Cardiac muscle cell (in vitro differentiated cells and primary cell): ENCODE data around the gene CCSER1. TPM values are rescaled to one million over a fixed set of nuclear protein-coding genes. Genes with fewer than 3 reads are reported as not detected.

ENCODE experiments used
- DNase-seq, 2 donors: peaks; one replicate each; pipeline versions ENCODE4 v3.0.0 to v3.0.0-alpha.2; 2010 to 2017; ENCODE audit warnings: low read depth in 1 of 2, low spot score in 1 of 2
- H3K27ac ChIP-seq: fragments of 200-600 bp; sonication (generic); 2 replicates; pipeline ENCODE4 v1.5.1; 2016
- H3K27me3 ChIP-seq: fragments of 200-600 bp; sonication (generic); 2 replicates; pipeline ENCODE4 v1.6.0; 2016; ENCODE audit warnings: control low read depth
- H3K36me3 ChIP-seq: fragments of 200-600 bp; sonication (generic); 2 replicates; pipeline ENCODE4 v1.5.1; 2016; ENCODE audit warnings: control low read depth
- H3K4me1 ChIP-seq: fragments of 200-600 bp; sonication (generic); 2 replicates; pipeline ENCODE4 v1.8.1; 2017; ENCODE audit warnings: low read depth, mild to moderate bottlenecking, mixed run types
- H3K4me3 ChIP-seq: fragments of 200-600 bp; sonication (generic); 2 replicates; pipeline ENCODE4 v1.5.1; 2016; ENCODE audit warnings: mild to moderate bottlenecking
- H3K9me3 ChIP-seq: fragments of 200-600 bp; sonication (generic); 2 replicates; pipeline ENCODE4 v1.5.1; 2017; ENCODE audit warnings: low read depth, mild to moderate bottlenecking, control low read depth
- polyA plus RNA-seq: library from polyadenylated mRNA; unstranded; fragments of >200 nt; fragmentation: Nextera tagmentation; extraction: Ambion mirVana; gene quantifications from 2 replicates; pipeline ENCODE4 v1.2.1, GENCODE V29; 2016
- total RNA-seq: library from RNA; depleted of rRNA; stranded (reverse); fragments of >200 nt; gene quantifications from 2 replicates; pipeline ENCODE4 v1.2.3, GENCODE V29; 2016
- TF ChIP-seq, protein P1 (sequence below): IDR thresholded peaks from 2 replicates; pipeline ENCODE4 v1.5.1; 2012; ENCODE audit warnings: low read depth, mild to moderate bottlenecking, low read length

CCSER1 gene
- total and polyA plus RNA-seq, 2 experiments from 2014 or later = 0.77 to 3.6 TPM

DNA sequence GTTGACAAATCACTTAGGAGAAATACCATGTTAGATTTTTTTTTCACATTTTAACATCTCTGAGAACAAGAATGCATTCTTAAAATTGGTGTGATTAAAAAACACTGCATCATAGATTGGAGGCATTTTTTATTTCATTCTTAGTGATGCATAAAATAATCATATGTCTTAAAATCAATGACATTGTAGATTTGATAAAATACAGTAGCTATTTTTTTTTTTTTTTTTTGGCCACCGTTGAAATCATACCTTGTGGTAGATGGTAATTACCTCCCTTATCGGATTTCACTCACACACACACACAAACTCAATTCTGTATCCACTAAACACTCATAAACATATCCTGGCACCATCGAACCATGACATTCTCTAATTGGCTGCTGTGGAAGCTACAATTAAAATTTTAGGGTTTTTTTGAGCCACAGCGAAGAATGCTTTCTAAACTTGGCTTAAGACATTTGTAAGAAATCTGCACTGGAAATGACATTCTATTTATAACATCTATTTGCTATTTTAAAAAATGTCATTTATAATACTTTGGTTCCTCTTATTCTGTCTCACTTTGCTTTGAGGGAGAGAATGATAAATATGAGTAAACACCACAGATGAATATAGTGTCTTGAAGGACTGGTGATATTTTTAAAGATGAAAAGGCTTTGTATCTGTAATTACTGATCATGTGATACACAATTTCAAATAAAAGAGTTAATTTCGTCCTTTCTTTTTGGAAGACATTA is 60.1 kb downstream of the CCSER1 start:
- TF ChIP-seq, protein P1, sequence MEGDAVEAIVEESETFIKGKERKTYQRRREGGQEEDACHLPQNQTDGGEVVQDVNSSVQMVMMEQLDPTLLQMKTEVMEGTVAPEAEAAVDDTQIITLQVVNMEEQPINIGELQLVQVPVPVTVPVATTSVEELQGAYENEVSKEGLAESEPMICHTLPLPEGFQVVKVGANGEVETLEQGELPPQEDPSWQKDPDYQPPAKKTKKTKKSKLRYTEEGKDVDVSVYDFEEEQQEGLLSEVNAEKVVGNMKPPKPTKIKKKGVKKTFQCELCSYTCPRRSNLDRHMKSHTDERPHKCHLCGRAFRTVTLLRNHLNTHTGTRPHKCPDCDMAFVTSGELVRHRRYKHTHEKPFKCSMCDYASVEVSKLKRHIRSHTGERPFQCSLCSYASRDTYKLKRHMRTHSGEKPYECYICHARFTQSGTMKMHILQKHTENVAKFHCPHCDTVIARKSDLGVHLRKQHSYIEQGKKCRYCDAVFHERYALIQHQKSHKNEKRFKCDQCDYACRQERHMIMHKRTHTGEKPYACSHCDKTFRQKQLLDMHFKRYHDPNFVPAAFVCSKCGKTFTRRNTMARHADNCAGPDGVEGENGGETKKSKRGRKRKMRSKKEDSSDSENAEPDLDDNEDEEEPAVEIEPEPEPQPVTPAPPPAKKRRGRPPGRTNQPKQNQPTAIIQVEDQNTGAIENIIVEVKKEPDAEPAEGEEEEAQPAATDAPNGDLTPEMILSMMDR = no peak
- Histone ChIP-seq H3K27ac (no peak overlapping the region), H3K27me3 (no peaks in the 10 kb centered on the region), H3K4me1 (peaks cover 8% of the 10 kb centered on the region), H3K4me3 (no peak overlapping the region), H3K36me3 (no peaks in the 10 kb centered on the region), H3K9me3 (no peaks in the 10 kb centered on the region)
- no peak for DNase-seq

DNA sequence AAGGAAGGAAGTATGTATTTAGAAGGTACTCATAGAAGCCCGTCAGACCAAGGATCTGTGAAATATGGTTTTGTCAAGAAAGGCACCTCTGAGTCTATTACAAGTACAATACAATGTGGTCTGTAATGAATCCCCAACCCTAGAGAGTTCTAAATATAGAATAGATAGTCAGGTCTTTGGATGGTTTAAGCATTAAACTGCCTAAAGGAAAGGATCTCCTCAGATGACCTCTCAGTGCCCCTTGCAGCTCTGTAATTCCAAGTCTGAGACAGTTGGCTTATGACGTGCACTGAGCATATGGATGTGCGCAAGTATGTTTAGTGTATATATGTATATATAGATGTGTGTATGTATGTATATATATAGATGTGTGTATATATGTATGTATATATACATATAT is 62.0 kb downstream of the CCSER1 start:
- Histone ChIP-seq H3K4me3 (no peak overlapping the region), H3K27ac (no peak overlapping the region), H3K4me1 (peaks cover 8% of the 10 kb centered on the region), H3K27me3 (no peaks in the 10 kb centered on the region), H3K9me3 (no peaks in the 10 kb centered on the region), H3K36me3 (no peaks in the 10 kb centered on the region)
- peak in 1 of 2 donors; percentile 15 for DNase-seq
- TF ChIP-seq, protein P1 = no peak

DNA sequence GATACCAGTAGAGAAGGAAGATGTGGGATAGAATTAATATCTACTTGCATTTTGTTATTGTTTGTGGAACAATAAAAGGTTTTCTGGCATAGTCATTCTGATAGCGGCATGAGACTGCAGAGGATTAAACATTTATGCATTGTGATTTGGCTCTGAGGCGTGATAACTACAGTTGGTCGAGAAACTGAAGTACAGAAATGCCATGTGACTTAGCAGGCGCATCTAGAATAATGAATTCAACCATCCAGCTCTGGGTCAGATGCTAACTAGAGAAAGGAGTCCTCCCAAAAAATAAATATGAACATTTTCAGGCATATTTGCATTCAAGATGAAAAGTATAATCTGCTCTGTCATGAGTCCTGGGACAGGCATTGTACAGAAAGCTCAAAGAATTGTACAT is 62.8 kb downstream of the CCSER1 start:
- TF ChIP-seq, protein P1 = no peak
- Histone ChIP-seq H3K27me3 (no peaks in the 10 kb centered on the region), H3K4me3 (no peak overlapping the region), H3K36me3 (no peaks in the 10 kb centered on the region), H3K27ac (no peak overlapping the region), H3K9me3 (no peaks in the 10 kb centered on the region), H3K4me1 (peaks cover 8% of the 10 kb centered on the region)
- DNase-seq = no peak

DNA sequence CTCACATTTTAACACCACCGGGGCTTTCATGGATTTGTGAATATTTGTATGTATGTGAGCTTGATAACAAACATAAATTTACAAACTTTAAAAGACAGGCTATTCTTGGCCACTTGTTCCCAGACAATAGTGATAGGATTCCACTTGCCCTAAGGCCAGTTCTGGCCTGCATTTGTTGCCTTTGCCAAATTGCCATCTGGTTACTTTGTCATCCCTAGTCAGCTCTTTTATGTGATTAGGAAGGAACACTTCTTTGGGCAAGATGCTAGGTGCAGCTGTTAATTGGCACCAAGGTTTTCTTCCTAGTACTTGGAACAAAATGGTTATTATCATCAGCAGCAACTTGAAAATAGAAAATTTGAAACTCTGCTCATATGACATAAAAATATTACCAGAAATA is 63.3 kb downstream of the CCSER1 start:
- TF ChIP-seq, protein P1 = no peak
- Histone ChIP-seq H3K4me1 (peaks cover 8% of the 10 kb centered on the region), H3K36me3 (no peaks in the 10 kb centered on the region), H3K4me3 (no peak overlapping the region), H3K9me3 (no peaks in the 10 kb centered on the region), H3K27me3 (no peaks in the 10 kb centered on the region), H3K27ac (no peak overlapping the region)
- no peak for DNase-seq

DNA sequence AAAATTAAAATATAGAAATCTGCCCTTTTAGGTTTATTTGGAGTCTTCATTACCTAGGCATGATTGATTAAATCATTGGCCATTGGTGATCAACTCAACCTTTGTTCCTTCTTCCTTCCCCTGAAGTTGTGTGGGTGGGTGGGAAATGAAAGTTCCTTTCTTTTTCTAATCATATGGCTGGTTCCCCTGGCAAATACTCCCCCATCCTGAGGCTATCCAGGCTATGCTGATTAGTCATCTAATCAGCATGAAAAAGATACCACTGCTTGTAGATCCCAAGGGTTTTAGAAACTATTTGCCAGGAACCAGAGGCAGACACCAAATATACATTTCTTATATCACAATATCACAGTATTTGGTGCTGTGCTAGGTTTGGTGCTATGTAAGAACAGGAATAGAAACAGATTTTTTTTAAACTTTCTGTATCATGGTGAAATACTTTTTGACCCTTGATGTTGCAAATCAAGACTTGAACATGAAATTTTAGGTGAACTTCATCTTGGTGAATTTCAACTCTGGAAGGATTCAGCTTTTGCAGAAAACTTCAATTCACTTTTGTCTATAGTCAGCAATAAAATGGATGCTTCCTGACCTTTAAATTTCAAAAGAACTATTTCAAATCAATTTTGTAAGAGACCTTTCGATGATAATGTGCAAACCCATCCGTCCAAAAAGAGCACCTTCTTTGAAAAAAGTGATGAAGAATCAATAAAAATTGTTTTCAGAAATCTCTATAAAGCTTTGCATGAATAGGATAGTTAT is 71.1 kb downstream of the CCSER1 start:
- Histone ChIP-seq H3K27me3 (no peaks in the 10 kb centered on the region), H3K4me1 (no peaks in the 10 kb centered on the region), H3K27ac (no peak overlapping the region), H3K9me3 (no peaks in the 10 kb centered on the region), H3K4me3 (no peak overlapping the region), H3K36me3 (no peaks in the 10 kb centered on the region)
- TF ChIP-seq, protein P1 = no peak
- DNase-seq = no peak
